Neural progenitor cell (in vitro differentiated cells): ENCODE results near the gene SIRT6. TPM values are rescaled to one million over a fixed set of nuclear protein-coding genes. Genes with fewer than 3 reads are reported as not detected.
"Not testable (repeated sequence)": the region's sequence is repeated elsewhere in the genome, so short reads cannot be mapped to it uniquely, and the experiment has no call there.

Source experiments
- DNase-seq: peaks from one replicate; pipeline ENCODE4 v3.0.0-alpha.2; 2016; ENCODE audit warnings: low spot score
- H2AFZ ChIP-seq: fragments of 200-600 bp; sonication (generic); replicated peaks from 2 replicates; pipeline ENCODE4 v1.6.1; 2016; ENCODE audit warnings: antibody characterized with exemption
- H3F3A ChIP-seq: fragments of 200-600 bp; sonication (generic); 2 replicates; pipeline ENCODE4 v1.6.1; 2016; ENCODE audit warnings: antibody characterized with exemption, low read depth
- H3K27ac ChIP-seq: fragments of 200-600 bp; sonication (generic); 2 replicates; pipeline ENCODE4 v1.5.1; 2016; ENCODE audit warnings: mild to moderate bottlenecking
- H3K27me3 ChIP-seq: fragments of 200-600 bp; sonication (generic); 2 replicates; pipeline ENCODE4 v1.6.1; 2016; ENCODE audit warnings: mild to moderate bottlenecking, moderate library complexity
- H3K36me3 ChIP-seq: fragments of 200-600 bp; sonication (generic); 2 replicates; pipeline ENCODE4 v1.5.1; 2016
- H3K4me1 ChIP-seq: fragments of 200-600 bp; sonication (generic); 2 replicates; pipeline ENCODE4 v1.6.1; 2016; ENCODE audit warnings: mixed run types
- H3K4me2 ChIP-seq: fragments of 200-600 bp; sonication (generic); 2 replicates; pipeline ENCODE4 v1.6.1; 2016
- H3K4me3 ChIP-seq: fragments of 200-600 bp; sonication (generic); 2 replicates; pipeline ENCODE4 v1.5.1; 2016
- H3K79me2 ChIP-seq: fragments of 200-600 bp; sonication (generic); 2 replicates; pipeline ENCODE4 v1.6.1; 2016; ENCODE audit warnings: low read depth
- H3K9ac ChIP-seq: fragments of 200-600 bp; sonication (generic); 2 replicates; pipeline ENCODE4 v1.6.1; 2016
- H3K9me3 ChIP-seq: fragments of 200-600 bp; sonication (generic); 2 replicates; pipeline ENCODE4 v1.5.1; 2016; ENCODE audit warnings: low read depth
- H4K20me1 ChIP-seq: fragments of 200-600 bp; sonication (generic); 2 replicates; pipeline ENCODE4 v1.6.1; 2016; ENCODE audit warnings: low read depth
- H3K27ac Mint-ChIP-seq: 3 replicates; pipeline ENCODE4 v1.8.0; 2021; ENCODE audit warnings: mixed read lengths
- H3K27me3 Mint-ChIP-seq: 2 replicates; pipeline ENCODE4 v1.8.0; 2022; ENCODE audit warnings: low read depth, mild to moderate bottlenecking, inconsistent platforms, moderate library complexity, mixed read lengths; ENCODE audit not compliant: insufficient read depth
- H3K36me3 Mint-ChIP-seq: 3 replicates; pipeline ENCODE4 v1.8.0; 2021; ENCODE audit warnings: mixed read lengths
- H3K4me1 Mint-ChIP-seq: 3 replicates; pipeline ENCODE4 v1.8.0; 2021; ENCODE audit warnings: mixed read lengths
- H3K4me3 Mint-ChIP-seq: 3 replicates; pipeline ENCODE4 v1.8.0; 2021; ENCODE audit warnings: mild to moderate bottlenecking, moderate library complexity, mixed read lengths
- H3K9me3 Mint-ChIP-seq: 3 replicates; pipeline ENCODE4 v1.8.0; 2020; ENCODE audit warnings: mixed read lengths
- CTCF ChIP-seq: fragments of 200-600 bp; sonication (generic); IDR thresholded peaks from 2 replicates; pipeline ENCODE4 v1.5.1; 2017; ENCODE audit warnings: antibody characterized with exemption, mild to moderate bottlenecking
- EZH2 ChIP-seq: fragments of 200-600 bp; sonication (generic); IDR thresholded peaks from 2 replicates; pipeline ENCODE4 v1.6.1; 2017; ENCODE audit warnings: antibody characterized with exemption, mild to moderate bottlenecking, moderate library complexity
- EZH2phosphoT487 ChIP-seq: fragments of 200-600 bp; sonication (generic); IDR thresholded peaks from 2 replicates; pipeline ENCODE4 v1.6.1; 2017; ENCODE audit warnings: antibody characterized with exemption
- total RNA-seq: library from RNA; depleted of rRNA; stranded (reverse); fragments of >200 nt; gene quantifications from 2 replicates; pipeline ENCODE4 v1.2.3, GENCODE V29; 2015; ENCODE audit warnings: low replicate concordance

SIRT6 gene
- total RNA-seq, 1 donor from 2014 or later = 20.1 TPM

- Mint-ChIP-seq H3K9me3 (no peaks in the 10 kb centered on the region), H3K27ac (no peak overlapping the region)
- H2AFZ ChIP-seq = peak overlapping the region; percentile 72
Measured at GRCh38 chr19:4134351-4134750, 48.0 kb downstream of the SIRT6 start.

GRCh38 chr19:4130744-4131438, 51.5 kb downstream of the SIRT6 start:
- Mint-ChIP-seq H3K27me3 (peaks cover 5% of the 10 kb centered on the region), H3K4me1 (peaks cover 4% of the 10 kb centered on the region), H3K4me3 (no peak overlapping the region), H3K9me3 (no peaks in the 10 kb centered on the region), H3K36me3 (no peaks in the 10 kb centered on the region), H3K27ac (no peak overlapping the region)
- Histone ChIP-seq H3K4me2 (no peak overlapping the region), H3K79me2 (no peaks in the 10 kb centered on the region), H3K27me3 (no peaks in the 10 kb centered on the region), H3K36me3 (no peaks in the 10 kb centered on the region), H3K27ac (no peak overlapping the region), H3K9ac (no peak overlapping the region), H3K4me3 (no peak overlapping the region), H2AFZ (no peak overlapping the region), H3F3A (no peaks in the 10 kb centered on the region), H3K4me1 (no peaks in the 10 kb centered on the region), H3K9me3 (no peaks in the 10 kb centered on the region), H4K20me1 (no peaks in the 10 kb centered on the region)
- no peak for TF ChIP-seq EZH2
- TF ChIP-seq EZH2phosphoT487 = no peak
- TF ChIP-seq CTCF = no peak
- DNase-seq = no peak

More at GRCh38 chr19:4134351-4134750, 48.0 kb downstream of the SIRT6 start:
- Histone ChIP-seq H3K4me3 (no peak overlapping the region), H4K20me1 (no peaks in the 10 kb centered on the region), H3F3A (no peaks in the 10 kb centered on the region), H3K27me3 (no peaks in the 10 kb centered on the region), H3K4me1 (no peaks in the 10 kb centered on the region), H3K9me3 (no peaks in the 10 kb centered on the region), H3K9ac (no peak overlapping the region), H3K27ac (peak overlapping the region; percentile 63), H3K36me3 (no peaks in the 10 kb centered on the region), H3K79me2 (no peaks in the 10 kb centered on the region), H3K4me2 (no peak overlapping the region)
- Mint-ChIP-seq H3K4me1 (peaks cover 4% of the 10 kb centered on the region), H3K4me3 (no peak overlapping the region), H3K36me3 (no peaks in the 10 kb centered on the region), H3K27me3 (peaks cover 7% of the 10 kb centered on the region)
- DNase-seq = no peak
- TF ChIP-seq CTCF (no peak), EZH2phosphoT487 (no peak), EZH2 (no peak)

GRCh38 chr19:4129050-4129449, 53.3 kb downstream of the SIRT6 start:
- not testable (repeated sequence) for H3K9ac ChIP-seq, H3K9me3 ChIP-seq, H3K9me3 Mint-ChIP-seq, H3K4me2 ChIP-seq, H3K36me3 Mint-ChIP-seq, H3F3A ChIP-seq, H3K4me1 ChIP-seq, H2AFZ ChIP-seq, DNase-seq, H3K4me3 ChIP-seq, H4K20me1 ChIP-seq, H3K4me1 Mint-ChIP-seq, H3K27ac ChIP-seq, H3K36me3 ChIP-seq, H3K79me2 ChIP-seq, H3K27me3 ChIP-seq, H3K27ac Mint-ChIP-seq, H3K27me3 Mint-ChIP-seq, H3K4me3 Mint-ChIP-seq

- H3F3A ChIP-seq, H3K27ac ChIP-seq, H4K20me1 ChIP-seq, H3K4me2 ChIP-seq, H3K9me3 ChIP-seq, H3K4me3 ChIP-seq, H2AFZ ChIP-seq, H3K9me3 Mint-ChIP-seq, H3K9ac ChIP-seq, DNase-seq, H3K4me3 Mint-ChIP-seq, H3K36me3 Mint-ChIP-seq, H3K27me3 Mint-ChIP-seq, H3K36me3 ChIP-seq, H3K27me3 ChIP-seq: not testable (repeated sequence)
- Mint-ChIP-seq H3K4me1 (peaks cover 18% of the 10 kb centered on the region), H3K27ac (peak overlapping the region; percentile 42)
- H3K79me2 ChIP-seq = peaks cover 14% of the 10 kb centered on the region
- peaks cover 10% of the 10 kb centered on the region for H3K4me1 ChIP-seq
Measured at GRCh38 chr19:4127322-4127721, 55.0 kb downstream of the SIRT6 start.
